ENCODE measurements around the gene ARL5C.

Gene ARL5C

DNA sequence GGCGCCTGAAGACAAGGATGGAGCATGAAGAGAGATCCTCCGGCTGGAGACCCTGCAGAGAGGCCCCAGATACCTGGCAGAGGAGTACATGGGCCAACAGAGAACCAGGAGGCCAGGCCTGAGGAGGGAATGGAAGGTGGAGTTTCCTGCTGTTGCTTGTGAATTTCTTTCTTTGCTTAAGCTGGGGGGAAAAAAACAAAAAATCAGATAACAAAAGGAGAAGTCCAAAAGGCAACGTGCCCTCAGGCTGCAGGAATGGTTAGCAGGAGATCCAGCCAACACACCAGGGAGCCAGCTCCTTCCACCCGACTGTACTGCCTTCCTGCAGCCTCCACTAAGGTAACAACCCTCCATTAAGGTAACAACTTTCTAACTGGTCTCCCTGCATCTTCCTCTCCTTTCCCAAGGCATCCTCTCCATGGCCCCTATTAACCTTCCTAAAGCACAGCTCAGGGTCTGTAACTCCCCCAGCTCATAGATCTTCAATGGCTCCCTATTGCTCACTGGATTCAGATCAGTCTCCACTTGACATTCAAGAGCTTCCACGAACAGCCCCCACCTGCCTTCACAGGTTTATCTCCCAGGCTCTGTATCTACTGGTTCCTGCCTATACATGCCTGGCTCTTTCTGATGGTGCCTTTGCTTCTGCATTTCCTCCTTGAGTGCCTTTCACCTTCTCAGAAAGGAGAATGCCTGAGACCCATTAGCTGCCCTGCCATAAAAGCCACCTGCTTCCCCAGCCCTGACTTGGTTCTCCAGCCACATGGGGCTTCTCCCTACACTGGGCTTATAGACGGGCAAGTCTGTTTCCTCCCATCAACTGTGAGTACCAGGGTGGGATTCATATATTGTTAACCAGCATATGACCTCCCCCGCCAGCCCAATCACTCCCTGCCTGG lies 725 bp upstream of the ARL5C start:
- DNase-seq, result no peak

DNA sequence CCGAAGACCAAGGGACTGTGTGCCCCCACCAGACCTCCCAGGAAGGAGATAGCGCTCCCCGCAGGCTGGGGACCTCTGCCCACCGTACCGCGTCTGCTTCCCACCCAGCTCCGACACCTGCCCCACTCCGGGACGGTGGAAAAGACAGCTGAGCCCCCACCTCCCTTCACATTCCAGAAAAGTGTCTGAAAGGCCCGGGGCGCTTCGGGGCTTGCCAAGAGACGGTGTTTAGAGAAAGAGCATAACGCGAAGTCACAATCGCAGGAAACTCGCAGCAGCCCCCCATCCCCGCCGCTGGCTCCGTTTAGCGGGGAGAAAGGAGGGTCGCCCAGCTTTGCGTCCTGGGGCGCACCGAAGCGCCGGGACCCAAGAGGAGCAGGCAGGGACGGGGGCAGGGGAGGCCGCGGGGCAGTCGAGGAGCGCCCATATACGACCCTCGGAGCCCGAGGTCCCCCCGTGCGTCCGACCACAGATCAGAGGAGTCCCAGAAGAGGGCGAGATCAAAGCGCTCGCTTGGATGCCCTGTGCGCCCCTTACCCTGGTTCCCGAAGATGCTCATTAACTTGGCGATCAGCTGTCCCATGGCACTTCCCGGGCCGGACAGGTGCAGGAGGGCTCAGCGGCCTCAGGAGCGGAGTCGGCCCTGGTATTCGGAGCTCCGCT lies 652 bp downstream of the ARL5C start:
- no peak for DNase-seq

DNA sequence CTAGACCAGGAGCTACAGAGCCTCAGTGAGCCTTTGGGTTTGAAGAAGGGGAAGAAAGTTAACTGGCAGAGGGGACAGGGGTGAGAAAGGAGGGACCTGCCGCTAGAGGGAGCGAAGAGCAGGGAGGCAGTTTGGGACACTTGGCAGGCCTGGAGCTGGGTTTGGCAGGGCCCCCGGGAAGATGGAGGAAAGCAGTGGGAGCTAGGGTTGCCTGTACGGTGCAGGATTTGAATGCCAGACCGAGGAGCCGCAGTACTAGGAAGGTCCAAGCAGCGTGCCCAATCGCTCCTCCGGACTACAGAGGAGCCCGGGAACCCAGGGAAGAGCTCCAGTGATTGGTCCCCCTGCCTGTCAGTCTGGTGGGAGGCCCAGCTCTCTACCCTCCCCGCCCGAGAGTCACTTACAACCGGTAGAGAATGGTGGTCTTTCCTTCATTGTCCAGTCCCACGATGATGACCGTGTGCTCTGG lies 1.3 kb downstream of the ARL5C start:
- DNase-seq, result peak; percentile 81

DNA sequence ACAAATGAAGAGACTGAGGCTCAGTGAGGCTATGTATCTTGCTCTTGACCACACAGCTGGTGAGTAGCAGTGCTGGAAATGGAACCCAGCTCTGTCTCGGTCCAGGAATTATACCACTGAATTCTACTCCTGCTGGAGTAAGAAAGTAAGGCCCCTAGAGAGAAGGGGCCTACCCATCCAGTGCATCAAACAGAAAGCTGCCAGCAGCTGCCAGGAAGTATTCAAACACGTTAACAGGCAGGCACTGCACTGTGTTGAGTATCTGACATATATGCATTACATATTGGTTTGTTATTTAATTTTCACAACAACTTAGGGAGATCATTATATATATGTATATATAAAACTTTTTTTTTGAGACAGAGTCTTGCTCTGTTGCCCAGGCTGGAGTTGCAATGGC lies 4.0 kb downstream of the ARL5C start:
- no peak for DNase-seq

DNA sequence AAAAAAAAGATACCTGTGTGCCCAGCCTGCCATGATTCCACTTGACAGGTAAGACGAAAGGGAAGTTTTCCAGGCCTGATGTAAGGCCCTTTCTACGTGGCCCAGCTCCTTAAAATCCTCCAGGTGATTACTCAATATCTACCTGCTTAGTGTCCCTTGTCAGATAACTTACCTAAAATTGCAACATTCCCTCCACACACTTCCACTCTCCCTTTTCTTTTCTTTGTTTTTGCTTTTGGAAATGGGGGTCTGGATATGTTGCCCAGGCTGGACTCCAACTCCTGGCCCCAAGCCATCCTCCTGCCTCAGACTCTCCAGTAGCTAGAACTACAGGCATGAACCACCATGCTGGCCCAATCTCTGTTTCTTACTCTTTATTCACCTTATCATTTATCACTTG lies 7.3 kb downstream of the ARL5C start:
- no peak for DNase-seq

DNA sequence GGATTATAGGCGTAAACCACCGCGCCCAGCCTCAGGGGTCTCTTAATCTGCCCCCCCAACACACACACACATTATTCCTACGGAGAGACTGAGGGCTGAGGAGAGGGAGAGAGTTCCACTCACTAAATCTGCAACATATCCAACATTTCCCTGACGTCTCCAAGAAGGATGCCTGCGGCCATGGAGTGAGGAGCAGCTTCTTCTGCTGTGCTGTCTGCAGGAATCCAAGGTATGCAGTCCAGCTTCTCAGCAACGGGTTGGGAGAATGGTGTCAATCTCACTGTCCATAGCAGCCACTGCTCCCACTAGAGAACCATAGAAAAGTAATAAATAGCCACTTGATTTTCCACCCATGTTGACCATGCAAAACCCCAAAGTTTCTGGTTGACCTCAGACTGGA lies 9.5 kb downstream of the ARL5C start:
- no peak for DNase-seq

DNA sequence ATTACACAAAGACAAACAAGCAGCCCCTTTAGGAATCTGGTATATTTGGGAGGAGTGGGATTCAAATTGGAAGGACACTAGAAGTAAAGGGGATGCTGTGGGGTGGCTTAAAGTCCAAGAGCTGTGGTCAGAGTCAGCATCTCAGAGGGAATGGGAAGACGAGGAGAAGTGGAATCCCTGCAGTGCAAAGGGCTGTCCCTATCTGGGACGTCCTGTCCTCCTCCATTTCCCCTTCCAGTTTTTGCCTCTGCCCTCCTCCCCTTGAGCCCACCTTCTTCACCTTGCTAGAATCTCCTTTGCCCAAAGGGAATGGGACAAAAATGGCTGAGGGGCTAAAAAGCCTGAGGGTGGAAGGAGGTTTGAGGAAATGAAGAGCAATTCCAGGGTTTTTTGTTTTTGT lies 10.3 kb downstream of the ARL5C start:
- no peak for DNase-seq

DNA sequence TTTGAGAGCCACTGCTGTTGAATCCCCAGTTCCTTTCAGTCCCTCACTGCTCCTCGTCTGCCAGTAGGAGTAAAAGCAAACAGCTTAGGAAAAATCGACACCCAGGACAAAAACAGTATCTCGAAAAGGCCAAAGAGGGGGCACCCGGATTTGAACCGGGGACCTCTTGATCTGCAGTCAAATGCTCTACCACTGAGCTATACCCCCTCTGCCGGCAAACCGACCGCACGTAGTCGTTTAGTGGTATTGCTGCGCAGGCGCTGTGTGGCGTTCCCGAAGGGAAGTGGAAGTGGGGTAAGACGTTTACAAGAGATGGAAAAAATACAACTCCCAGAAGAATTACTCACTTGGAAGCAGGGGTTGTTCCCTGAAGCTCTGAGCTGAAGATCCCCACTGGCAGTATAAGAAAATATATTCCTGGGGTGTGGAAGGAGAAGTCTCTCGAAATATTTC lies 12.3 kb downstream of the ARL5C start:
- peak; percentile 93 for DNase-seq

DNA sequence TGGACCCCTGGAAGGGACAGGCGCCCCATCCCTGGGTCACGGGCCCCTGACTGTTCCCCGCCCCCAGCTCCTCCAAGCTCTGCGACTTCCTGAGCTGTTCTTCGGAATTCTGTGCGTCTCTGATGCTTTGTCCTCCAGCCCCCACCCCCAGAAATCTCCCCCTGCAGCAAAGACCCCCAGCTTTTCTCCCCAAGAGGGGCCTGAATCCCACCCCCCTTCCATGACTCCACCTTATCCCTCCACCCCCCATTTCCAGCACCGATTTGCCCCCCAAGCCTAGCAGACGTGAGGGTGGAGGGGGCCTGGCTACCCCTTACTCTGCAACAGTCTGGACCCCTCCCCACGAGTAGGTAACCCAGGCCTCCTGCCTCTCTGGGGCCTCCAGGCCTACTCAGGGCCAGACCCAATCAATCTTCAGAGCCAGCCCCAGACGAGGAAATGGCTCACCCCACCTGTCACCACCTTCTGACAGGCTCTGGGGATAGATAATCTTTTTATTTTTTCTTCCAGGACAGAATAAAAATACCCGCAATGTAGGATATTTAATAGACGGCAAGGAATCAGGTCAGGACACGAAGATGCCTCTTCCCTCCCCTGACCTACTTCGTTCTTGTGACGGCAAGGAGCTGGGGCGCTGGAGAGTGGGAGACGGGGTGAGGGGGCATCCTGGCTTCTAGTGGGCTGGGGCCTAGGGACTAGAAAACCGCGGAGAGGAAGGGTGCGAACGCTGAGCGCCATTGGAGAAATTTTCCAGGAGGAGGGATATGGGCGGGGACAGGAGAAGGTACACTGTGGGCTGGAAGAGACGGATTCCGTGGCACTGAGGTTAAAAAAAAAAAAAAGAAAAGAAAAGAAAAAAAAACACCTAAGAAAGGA lies 13.8 kb downstream of the ARL5C start:
- DNase-seq, result peak; percentile 62

DNA sequence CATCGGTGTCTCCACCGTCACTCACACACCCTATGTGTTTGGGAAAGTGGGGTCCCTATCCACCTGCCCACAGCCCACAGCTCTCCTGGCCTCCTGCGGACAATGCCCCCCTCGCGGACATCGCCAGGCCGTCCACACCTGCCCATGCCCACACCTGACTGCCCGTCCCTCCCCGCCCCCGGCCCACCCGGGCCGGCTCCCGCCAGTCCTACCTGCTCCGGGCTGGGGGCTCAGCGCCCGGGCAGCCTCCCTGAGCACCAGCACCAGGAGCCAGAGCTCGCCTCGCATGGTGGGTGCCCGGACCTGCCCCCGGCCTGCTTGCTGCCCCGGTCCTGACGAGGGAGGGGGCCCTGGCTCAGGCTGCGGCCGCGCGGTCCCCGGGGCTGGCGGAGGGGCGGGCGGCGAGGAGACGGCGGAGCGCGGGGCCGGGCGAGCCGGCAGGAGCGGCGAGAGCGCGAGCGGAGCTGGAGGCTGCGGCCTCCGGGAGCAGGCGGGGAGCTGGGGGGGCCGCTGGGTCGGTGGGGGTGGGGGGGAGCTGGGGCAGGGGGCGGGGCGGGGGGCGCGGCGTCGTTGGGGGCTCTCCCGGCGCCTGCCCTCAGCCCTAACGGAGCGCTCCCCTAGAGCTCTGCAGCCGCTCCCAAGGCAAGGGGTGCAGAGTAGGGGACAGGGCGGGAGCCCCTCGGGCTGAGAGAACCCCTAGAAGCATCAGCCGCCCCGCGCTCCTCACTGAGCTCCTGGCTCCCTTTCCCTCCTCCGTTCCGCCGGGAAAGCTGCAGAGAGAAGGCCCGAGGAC lies 14.6 kb downstream of the ARL5C start, which contains the start of gene PLXDC1:
TSS of gene PLXDC1 (minus strand) at position 488 of the 793 bp plus-strand sequence. CDS start at position 288, 200 bp downstream.
- DNase-seq, result peak; percentile 48

DNA sequence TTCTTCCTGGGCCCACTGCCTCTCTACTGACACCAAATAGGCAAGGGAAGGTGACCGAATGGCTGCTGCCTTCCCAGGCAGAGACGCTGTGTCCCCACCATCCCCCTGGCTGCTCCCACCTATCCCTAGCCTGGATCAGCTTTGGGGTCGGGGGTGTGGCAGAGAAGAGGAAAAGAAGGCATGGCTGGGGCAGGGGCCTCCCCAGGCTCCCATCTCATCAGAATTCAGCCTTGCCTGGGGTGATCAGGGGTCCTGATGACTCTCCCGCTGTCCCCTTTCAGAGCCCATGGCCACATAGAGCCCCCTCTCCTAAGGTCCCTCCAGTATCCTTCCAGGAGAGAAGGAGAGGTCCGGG lies 15.2 kb downstream of the ARL5C start:
- DNase-seq, result no peak

DNA sequence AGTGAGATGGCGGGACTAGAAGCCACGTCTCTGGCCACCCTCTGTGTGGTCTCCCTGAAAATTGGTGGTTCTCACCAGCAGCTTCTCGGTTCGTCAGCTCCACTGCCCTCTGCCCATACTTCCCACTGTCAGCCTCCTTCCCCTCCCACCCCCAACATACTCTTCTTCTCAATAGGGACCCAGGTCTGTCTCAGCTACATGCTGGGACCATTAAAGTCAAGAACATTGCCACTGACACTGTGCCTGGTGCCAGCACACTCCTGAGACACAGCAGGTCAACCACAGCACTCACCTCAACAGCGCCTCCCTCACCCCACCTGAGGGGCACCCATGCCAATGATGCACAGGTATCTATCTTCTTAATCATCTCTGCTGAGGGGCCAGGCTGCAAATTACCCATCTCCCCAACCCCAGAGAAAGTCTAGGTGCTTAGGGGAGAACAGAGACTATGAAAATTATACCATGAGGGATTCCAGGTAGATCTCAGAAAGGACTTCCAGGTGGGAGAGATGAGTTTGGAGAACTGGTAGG lies 15.8 kb downstream of the ARL5C start:
- peak; percentile 48 for DNase-seq

DNA sequence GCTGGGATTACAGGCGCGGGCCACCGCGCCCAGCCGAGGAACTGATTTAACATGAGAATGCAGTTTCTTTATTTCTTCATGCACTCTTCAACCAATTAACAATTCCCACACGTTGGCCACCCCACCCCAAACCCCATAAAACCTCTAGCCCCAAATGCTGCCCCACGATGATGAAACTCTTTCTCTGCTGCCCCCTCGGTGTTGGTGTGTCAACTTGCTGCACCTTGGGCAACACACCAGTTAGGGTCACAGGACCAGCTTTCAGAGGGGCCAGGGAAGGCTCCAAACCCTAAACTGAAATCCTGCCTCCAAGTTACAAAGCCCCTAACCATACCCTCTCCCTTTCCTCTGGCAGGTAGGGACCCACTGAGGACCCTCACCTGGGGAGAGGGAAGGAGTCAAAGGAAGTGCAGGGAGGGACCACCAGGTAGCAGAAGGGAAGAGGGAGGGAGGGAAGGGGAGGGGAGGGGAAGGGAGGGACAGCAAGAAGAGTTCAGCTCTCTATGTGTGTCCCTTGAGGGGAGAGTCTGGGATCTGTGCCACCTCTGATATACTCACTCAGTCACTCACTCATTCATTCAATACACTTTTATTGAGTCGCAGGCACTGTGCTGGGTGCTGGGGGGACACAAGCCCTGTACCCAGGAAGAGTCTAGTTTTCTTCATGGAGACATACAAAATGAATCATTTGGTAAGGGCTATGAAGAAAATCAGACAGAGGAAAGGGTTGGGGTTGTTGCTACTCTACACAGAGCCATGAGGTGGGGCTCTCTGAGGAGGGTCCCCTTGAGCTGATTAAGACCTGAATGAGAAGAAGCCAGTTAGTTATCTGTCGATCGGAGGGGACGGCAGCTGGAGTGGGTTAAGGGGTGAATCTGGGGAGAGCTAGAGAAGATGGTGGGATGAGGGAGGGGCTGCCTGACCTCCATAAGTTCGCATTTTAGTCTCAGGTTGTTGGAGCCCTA lies 18.5 kb downstream of the ARL5C start:
- DNase-seq, result no peak

DNA sequence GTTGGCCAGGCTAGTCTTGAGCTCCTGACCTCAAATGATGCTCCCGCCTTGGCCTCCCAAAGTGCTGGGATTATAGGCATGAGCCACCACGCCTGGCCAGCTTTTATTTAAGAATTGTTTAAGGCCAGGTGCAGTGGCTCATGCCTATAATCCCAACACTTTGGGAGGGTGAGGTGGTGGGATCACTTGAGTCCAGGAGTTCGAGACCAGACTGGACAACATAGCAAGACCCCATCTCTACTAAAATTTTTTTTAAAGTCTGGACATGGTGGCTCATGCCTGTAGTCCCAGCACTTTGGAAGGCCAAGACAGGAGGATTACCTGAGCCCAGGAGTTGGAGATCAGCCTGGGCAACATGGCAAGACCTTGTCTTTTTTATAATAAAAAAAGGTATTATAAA lies 19.7 kb downstream of the ARL5C start:
- DNase-seq, result no peak

DNA sequence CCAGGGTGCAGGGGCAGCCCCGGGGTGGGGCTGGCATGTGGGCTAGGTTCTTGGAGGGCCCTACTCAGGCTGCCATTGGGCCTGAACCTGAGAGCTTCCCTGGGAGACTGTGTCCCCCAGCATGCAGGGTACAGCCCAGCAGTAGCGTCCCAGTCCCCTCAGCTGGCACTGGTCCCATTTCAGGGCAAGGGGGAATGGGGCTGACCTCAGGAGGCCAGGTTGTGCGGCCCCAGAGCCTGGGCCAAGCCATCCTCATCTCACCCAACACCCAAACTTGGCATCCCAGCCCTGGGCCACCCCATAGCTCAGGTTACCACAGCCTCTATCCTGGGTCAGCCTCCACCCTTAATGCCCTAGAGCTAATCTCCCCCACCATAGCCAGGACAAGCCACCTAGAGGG lies 20.8 kb downstream of the ARL5C start:
- DNase-seq, result no peak

DNA sequence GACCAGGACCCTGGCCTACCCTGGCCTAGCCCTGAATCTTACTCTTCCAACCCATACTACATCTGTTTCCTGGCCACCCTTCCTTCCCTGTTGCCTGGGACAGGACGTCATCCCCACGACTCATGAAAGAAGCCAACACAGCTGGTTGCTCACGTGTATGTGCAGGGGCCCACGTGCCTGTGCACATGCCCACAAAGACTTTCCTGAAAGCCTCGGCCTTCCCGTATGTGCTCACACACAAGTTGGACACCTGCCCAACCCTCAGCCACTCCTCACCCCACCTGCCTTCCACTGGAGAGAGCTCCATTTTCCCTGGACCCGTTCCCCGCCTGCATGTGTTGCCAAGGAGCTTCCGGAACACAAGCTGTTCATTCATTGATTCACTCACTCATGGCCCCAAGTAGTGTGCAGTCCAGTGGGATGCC lies 21.5 kb downstream of the ARL5C start:
- no peak for DNase-seq

DNA sequence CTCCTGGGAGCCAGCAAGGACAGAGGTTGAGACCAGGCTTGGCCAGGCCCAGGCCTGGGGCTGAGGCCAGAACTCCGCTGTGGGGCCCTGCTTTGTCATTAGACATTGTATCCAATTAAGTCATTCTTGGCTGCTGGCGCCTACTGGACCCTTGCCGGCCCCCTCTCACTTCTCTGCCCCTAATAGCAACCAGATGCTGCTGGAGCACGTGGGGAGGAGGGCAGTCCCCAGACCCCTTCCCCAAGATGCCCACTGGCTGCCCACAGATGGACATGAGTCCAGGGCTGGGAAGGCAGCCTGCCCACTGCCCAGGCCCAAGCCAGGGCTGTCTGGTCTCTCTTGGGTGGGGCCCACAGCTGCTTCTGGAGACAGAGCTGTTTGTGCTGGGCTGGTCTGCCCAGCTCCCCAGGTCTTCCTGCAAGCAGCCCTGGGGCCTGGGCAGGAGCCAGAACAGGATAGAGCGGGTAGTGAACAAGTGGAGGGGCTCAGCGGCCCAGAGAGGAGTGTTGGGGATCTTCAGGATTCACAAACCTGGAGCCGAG lies 22.3 kb downstream of the ARL5C start:
- DNase-seq, result no peak

DNA sequence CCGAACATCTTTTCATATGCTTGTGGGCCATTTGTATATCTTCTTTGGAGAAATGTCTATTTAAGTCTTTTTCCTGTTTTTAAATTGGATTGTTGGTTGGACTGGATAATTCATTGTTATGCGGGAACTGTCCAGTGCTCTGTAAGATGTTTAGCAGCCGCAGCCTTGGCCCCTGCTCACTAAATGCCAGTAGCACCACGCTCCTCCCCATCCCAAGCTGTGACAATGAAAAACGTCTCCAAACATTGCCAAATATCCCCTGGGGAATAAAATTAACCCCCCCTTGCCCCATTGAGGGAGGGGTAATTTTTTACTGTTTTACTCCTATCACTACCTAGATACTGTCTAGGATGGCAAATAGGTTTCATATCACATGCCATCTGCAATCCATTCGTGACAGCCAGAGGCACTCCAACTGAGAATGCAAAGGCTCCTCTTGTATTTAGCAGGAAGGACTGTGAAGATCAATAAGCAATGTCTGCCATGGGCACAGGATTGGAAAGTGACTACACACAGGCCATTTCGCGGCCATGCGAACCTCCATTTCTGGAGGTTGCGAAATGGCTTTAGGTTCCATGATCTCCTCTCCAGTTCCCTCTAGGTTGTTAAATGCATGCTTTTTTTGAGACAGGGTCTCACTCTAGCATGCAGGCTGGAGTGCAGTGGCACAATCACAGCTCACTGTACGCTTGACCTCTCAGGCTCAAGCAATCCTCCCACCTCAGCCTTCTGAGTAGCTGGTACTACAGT lies 23.9 kb downstream of the ARL5C start:
- DNase-seq, result no peak

DNA sequence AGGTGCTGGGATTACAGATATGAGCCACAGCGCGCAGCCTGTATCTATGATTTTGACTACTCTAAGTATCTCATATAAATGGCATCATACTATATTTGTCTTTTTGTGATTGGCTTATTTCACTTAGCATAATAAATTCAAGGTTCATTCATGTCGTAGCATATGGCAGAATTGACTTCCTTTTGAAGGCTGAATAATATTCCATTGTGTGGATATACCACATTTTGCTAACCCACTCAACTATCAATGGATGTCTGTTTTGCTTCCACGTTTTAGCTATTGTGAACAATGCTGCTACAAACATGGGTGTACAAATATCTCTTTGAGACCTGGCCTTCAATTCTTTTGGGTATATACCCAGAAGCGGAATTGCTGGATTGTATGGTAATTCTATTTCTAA lies 24.7 kb downstream of the ARL5C start:
- no peak for DNase-seq

DNA sequence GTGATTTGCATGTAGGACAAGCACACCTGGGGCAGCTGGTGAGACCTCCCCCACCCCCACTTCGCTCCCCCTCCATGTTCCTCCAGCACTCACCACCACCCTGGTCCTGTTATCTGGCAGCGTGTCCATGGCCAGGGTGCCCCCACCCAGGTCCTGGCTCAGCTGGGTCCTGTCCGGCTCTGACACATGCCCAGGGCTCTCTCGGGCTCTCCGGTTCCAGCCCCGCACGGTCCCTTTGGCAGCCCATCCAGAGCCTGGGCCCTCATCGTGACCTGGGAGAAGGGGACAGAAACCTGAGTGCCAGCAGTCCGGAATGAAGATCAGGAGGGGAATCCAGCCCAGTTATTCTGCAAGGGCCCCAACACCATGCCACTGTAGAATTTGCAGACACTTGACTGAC lies 26.4 kb downstream of the ARL5C start:
- DNase-seq, result no peak

Data from CD4-positive, alpha-beta T cell treated with Interleukin-17A for 4 hours (primary cell).